HFFc6 (cell line): ENCODE measurements around the gene ZNF331. TPM values are rescaled to one million over a fixed set of nuclear protein-coding genes. Genes with fewer than 3 reads are reported as not detected.

ENCODE experiments used
- DNase-seq: peaks from one replicate; pipeline ENCODE4 v3.0.0-alpha.2; 2018
- H3K27ac Mint-ChIP-seq: 2 replicates; pipeline ENCODE4 v1.8.0; 2020; ENCODE audit warnings: mild to moderate bottlenecking, mixed read lengths
- H3K27me3 Mint-ChIP-seq: 2 replicates; pipeline ENCODE4 v1.8.0; 2021; ENCODE audit warnings: mild to moderate bottlenecking, moderate library complexity, mixed read lengths; ENCODE audit not compliant: insufficient read depth
- H3K36me3 Mint-ChIP-seq: 2 replicates; pipeline ENCODE4 v1.8.0; 2021; ENCODE audit warnings: low read depth, mixed read lengths
- H3K4me1 Mint-ChIP-seq: 2 replicates; pipeline ENCODE4 v1.8.0; 2020; ENCODE audit warnings: low read depth, mixed read lengths
- H3K4me3 Mint-ChIP-seq: 2 replicates; pipeline ENCODE4 v1.8.0; 2020; ENCODE audit warnings: mild to moderate bottlenecking, moderate library complexity, mixed read lengths
- H3K9me3 Mint-ChIP-seq: 2 replicates; pipeline ENCODE4 v1.8.0; 2020; ENCODE audit warnings: mild to moderate bottlenecking, mixed read lengths
- CTCF ChIP-seq: fragments of 200-600 bp; sonication (generic); IDR thresholded peaks from 2 replicates; pipeline ENCODE4 v1.5.0; 2021; ENCODE audit warnings: antibody characterized with exemption, mild to moderate bottlenecking
- total RNA-seq, 6 experiments: library from RNA; stranded (reverse); fragmentation: NEBNext Ultra II Directional; extraction: Animal tissue kit (Norgen Biotek cat#: 25700); gene quantifications; 2 replicates in 1 of 6; 3 replicates in 5 of 6; pipeline ENCODE4 v1.2.3, GENCODE V29; 2021

ZNF331 gene
- total RNA-seq, 6 experiments from 2014 or later, result 9.8 to 13.0 (median 11.3) TPM

- no peak for DNase-seq
- Mint-ChIP-seq H3K4me3 (no peak overlapping the region), H3K27ac (no peak overlapping the region), H3K4me1 (peaks cover 13% of the 10 kb centered on the region), H3K36me3 (peaks cover 26% of the 10 kb centered on the region), H3K27me3 (peaks cover 5% of the 10 kb centered on the region; the same call in 1 of the 2 replicates), H3K9me3 (no peaks in the 10 kb centered on the region)
- TF ChIP-seq CTCF, result no peak
These were observed 18.5 kb upstream of the ZNF331 start for GRCh38 chr19:53519446-53519845.

GRCh38 chr19:53520163-53520546, 17.8 kb upstream of the ZNF331 start:
- Mint-ChIP-seq H3K36me3 (peaks cover 32% of the 10 kb centered on the region), H3K27me3 (peaks cover 5% of the 10 kb centered on the region; the same call in 1 of the 2 replicates), H3K27ac (peak overlapping the region; percentile 95), H3K9me3 (peaks cover under 1% of the 10 kb centered on the region; the same call in 1 of the 2 replicates), H3K4me1 (peaks cover 13% of the 10 kb centered on the region), H3K4me3 (peak overlapping the region; percentile 100)
- no peak for DNase-seq
- no peak for TF ChIP-seq CTCF

DNA sequence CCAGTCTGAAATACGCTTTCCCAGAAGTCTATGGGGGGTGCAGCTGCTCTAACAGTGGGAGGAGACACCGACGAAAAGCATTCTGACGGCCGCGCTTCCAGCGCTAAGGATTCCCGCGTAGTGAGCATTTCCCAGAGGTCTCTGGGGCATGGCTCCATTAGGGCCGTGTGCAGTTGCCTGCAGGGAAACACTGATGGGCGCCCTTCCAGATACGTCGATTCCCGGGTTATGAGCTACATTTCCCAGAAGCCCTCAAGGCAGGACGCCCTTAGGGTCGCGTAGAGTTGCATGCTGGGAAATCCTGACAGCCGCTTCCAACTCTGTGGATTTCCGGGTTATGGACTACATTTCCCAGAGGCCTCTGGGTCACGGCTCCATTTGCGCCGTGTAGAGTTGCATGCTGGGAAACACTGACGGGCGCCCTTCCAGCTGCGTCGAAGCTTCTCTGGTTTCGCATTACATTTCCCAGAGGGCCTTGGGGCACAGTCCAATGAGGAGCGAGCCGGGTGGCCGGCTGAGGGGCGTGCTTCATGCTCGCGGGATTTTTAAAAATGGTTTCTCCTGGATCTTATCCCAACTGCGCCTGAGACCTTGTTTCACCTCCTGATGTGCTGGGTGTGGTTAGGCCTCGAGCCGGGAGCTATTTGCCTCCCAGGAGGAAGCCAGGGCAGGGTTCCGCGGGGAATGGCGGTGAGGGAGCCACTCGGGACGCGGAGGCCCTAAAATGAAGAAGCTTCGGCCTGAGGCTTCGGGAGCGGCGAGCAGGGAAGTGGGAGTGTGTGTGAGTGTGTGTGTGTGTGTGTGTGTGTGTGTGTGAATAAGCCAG, 17.2 kb upstream of the ZNF331 start:
- H3K4me1 Mint-ChIP-seq, result peaks cover 13% of the 10 kb centered on the region
- H3K27ac Mint-ChIP-seq, result peak overlapping the region; percentile 95
- peaks cover 5% of the 10 kb centered on the region; the same call in 1 of the 2 replicates for H3K27me3 Mint-ChIP-seq
- peaks cover 7% of the 10 kb centered on the region for H3K9me3 Mint-ChIP-seq
- DNase-seq, result peak; percentile 98
- H3K36me3 Mint-ChIP-seq, result peaks cover 38% of the 10 kb centered on the region
- peak overlapping the region; percentile 100 for H3K4me3 Mint-ChIP-seq
- TF ChIP-seq CTCF, result no peak

GRCh38 chr19:53521373-53522202, 16.4 kb upstream of the ZNF331 start:
- H3K27ac Mint-ChIP-seq, result peak overlapping the region; percentile 95

More at GRCh38 chr19:53521373-53522202, 16.4 kb upstream of the ZNF331 start:
- Mint-ChIP-seq H3K4me1 (peaks cover 13% of the 10 kb centered on the region), H3K4me3 (peak overlapping the region; percentile 100), H3K9me3 (peaks cover 13% of the 10 kb centered on the region), H3K36me3 (peaks cover 44% of the 10 kb centered on the region), H3K27me3 (peaks cover 5% of the 10 kb centered on the region; the same call in 1 of the 2 replicates)
- no peak for TF ChIP-seq CTCF
- no peak for DNase-seq
